Fibroblast of villous mesenchyme (primary cell): ENCODE data around the gene UMODL1. TPM values are rescaled to one million over a fixed set of nuclear protein-coding genes. Genes with fewer than 3 reads are reported as not detected.
"Not testable (repeated sequence)": the region's sequence is repeated elsewhere in the genome, so short reads cannot be mapped to it uniquely, and the experiment has no call there.

ENCODE experiments used
- DNase-seq: peaks from one replicate; pipeline ENCODE4 v3.0.0-alpha.2; 2010; ENCODE audit warnings: low read depth
- H3K4me3 ChIP-seq: 2 replicates; pipeline ENCODE4 v1.5.1; 2011; ENCODE audit warnings: low read depth, mild to moderate bottlenecking, low read length
- CTCF ChIP-seq: IDR thresholded peaks from 2 replicates; pipeline ENCODE4 v1.5.1; 2012; ENCODE audit warnings: low read depth, mild to moderate bottlenecking, low read length; ENCODE audit not compliant: insufficient read depth
- total RNA-seq: library from RNA; depleted of rRNA; stranded (reverse); fragments of >200 nt; gene quantifications from 2 replicates; pipeline ENCODE4 v1.2.3, GENCODE V29; 2012

The UMODL1 gene
- total RNA-seq, 1 donor: not detected

GRCh38 chr21:42111811-42112210 is 40.7 kb downstream of the UMODL1 start:
- H3K4me3 ChIP-seq: no peak overlapping the region
- DNase-seq: no peak
- TF ChIP-seq CTCF: no peak

GRCh38 chr21:42112238-42112637 is 41.1 kb downstream of the UMODL1 start:
- TF ChIP-seq CTCF: no peak
- no peak overlapping the region for H3K4me3 ChIP-seq
- DNase-seq: no peak

GRCh38 chr21:42112857-42113256 is 41.7 kb downstream of the UMODL1 start:
- DNase-seq: peak; percentile 30
- no peak for TF ChIP-seq CTCF
- no peak overlapping the region for H3K4me3 ChIP-seq

- no peak overlapping the region for H3K4me3 ChIP-seq
- TF ChIP-seq CTCF: no peak
- peak; percentile 48 for DNase-seq
Observed at GRCh38 chr21:42113926-42114409, 42.9 kb downstream of the UMODL1 start.

- H3K4me3 ChIP-seq: no peak overlapping the region
- no peak for TF ChIP-seq CTCF
- no peak for DNase-seq
Observed at GRCh38 chr21:42114646-42115045, 43.5 kb downstream of the UMODL1 start.

GRCh38 chr21:42115136-42115683 is 44.1 kb downstream of the UMODL1 start:
- DNase-seq: no peak
- TF ChIP-seq CTCF: no peak
- no peak overlapping the region for H3K4me3 ChIP-seq

GRCh38 chr21:42116551-42116950 is 45.4 kb downstream of the UMODL1 start:
- H3K4me3 ChIP-seq: not testable (repeated sequence)
- peak; percentile 6 for DNase-seq
